NCI-H2196 treated with DMSO at 0.1 percent for 48 hours (cell line): Measurements from ENCODE around the gene ACER3.
"Not testable (repeated sequence)": the region's sequence is repeated elsewhere in the genome, so short reads cannot be mapped to it uniquely, and the experiment has no call there.

Experiments used
- DNase-seq: peaks from one replicate; lab custom pipeline; 2025; ENCODE audit not compliant: unreplicated experiment; lab: John Stamatoyannopoulos, UW

The ACER3 gene

GRCh38 chr11:76836613-76837291 lies 24.0 kb upstream of the ACER3 start:
- DNase-seq: no peak

DNA sequence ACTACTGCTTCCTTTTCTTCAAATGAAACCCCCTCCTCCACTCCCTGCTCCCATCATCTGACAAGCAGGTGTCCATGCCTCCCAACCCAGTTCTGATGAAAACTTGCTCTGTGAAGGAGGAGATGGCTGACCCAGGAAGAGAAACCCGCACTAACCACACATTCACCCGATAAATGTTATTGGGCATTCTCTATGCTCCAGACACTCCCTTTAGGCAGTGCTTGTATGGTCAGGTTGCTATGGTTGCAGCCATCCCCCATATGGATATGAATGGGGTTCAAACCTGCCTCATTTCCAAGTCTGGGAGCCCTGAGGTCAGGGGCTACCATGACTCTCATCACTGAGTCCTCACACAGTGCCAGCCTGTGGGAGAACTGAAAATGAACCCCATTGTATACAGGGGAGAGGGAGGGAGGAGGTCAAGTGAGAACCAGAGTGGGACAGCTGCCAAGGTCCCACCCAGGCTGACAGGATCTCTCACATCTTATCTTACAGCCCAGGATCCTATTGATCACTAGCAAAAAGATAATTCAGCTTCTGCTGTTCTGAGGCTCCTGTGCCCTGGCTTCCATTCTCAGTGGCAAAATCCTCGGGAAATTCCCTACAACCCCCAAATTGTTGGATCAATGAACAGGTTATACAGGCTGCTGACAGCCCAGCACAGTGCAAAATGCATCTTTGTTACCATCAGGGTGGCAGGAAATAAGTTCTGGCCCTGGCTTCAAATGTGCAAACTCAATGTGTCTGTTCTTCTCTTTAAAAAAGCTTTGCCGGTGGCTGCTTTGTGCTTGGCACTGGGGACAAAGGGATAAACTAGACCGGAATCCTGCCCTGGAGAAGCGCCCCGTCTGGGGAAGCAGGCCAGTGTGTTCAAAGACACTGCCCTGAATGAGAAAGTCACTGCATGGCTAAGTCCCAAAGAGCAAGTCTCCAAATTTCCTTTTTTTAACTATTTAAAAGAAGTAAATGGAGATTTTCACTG lies 22.7 kb upstream of the ACER3 start:
- no peak for DNase-seq

GRCh38 chr11:76838678-76839068 lies 22.0 kb upstream of the ACER3 start:
- DNase-seq: no peak

DNA sequence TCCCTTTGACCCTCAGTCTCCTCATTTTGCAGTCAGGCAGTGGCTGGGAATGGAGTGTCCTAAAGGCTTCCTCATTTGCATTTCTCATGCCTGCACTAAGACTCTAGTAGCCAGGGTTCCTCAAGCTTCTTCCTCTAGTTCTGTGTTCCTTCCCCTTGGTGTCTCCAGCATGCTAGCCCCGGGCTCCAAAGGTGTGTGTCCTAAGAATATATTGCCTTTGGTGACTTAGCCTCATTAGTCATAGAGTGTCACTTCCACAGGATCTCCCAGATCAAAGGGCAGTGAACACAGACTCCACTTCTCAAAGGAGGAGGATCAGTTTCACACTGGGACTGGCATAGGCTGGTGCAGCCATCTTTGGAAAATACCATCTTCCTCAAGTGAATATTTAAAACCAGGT lies 21.4 kb upstream of the ACER3 start:
- DNase-seq: no peak

GRCh38 chr11:76841923-76842452 lies 18.7 kb upstream of the ACER3 start:
- DNase-seq: no peak

- no peak for DNase-seq
Observed at GRCh38 chr11:76843907-76844306, 16.8 kb upstream of the ACER3 start.

DNA sequence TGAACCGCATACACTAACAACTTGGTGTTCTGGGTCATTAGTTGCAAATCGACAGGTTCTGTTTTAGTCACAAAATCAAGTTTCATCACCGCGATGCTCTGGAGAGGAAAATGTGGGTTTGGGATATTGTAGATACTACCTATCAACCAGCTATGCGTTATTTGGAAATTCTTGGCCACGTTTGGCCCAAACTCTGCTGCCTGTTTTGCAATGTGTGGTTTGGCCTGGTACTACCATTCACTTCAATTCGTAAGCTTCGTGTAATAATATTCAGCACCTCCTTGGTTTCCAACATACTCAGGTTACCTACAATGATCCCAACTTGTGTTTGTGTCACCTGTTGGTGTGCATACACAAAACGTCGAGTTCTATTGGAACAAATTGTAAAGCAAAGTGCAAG lies 16.2 kb upstream of the ACER3 start:
- DNase-seq: no peak

DNA sequence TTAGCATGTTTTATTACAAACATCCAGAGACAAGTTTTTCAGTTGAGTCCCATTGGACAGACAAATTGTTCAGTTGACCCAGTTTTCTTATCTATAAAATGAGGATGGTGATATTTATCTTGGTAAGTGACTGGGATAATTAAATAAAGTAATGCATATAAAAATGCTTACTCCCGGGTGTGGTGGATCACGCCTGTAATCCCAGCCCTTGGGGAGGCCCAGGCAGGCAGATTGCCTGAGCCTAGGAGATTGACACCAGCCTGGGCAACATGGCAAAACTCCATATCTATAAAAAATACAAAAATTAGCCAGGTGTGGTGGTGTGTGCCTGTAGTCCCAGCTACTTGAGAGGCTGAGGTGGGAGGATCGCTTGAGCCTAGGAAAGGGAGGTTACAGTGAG lies 15.6 kb upstream of the ACER3 start:
- no peak for DNase-seq

- DNase-seq: no peak
Observed at GRCh38 chr11:76846441-76846840, 14.3 kb upstream of the ACER3 start.

DNA sequence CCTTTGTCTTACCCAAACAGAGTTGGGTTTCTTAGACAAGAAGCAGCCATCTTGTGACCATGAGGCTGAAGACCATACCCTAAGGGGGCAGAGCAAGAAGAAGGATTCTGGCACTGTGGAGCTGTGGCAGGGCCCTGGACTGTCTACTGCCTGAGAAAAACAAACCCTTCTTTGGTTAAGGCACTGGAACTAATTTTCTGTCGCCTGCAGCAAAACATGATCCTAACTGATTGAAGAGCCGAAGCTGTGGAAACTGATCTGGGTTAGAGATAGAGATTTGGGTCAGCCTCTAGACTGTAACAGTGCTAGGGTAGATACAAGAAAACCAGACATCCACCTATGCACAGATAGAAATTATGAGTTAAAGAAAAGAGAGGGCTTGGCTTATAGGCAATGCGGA lies 11.3 kb upstream of the ACER3 start:
- DNase-seq: no peak

- DNase-seq: no peak
Observed at GRCh38 chr11:76850130-76850529, 10.6 kb upstream of the ACER3 start.

GRCh38 chr11:76850815-76851214 lies 9.9 kb upstream of the ACER3 start:
- no peak for DNase-seq

- DNase-seq: no peak
Observed at GRCh38 chr11:76854709-76855108, 6.0 kb upstream of the ACER3 start.

- DNase-seq: not testable (repeated sequence)
Observed at GRCh38 chr11:76855670-76856069, 5.0 kb upstream of the ACER3 start.

DNA sequence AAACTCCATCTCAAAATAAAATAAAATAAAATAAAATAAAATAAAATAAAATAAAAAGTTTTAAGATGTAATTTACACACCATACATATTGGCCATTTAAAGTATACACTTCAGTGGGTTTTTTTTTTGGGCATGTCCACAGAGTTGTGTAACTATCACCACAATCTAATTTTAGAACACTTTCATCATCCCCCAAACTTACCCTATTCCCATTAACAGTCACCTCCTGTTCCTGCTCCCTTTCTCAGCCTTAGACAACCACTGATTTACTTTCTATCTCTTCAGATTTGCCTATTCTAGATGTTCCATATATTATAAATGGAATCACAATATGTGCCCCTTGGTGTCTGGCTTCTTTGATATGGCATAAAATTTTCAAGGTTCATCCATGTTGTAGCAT lies 4.6 kb upstream of the ACER3 start:
- DNase-seq: no peak

DNA sequence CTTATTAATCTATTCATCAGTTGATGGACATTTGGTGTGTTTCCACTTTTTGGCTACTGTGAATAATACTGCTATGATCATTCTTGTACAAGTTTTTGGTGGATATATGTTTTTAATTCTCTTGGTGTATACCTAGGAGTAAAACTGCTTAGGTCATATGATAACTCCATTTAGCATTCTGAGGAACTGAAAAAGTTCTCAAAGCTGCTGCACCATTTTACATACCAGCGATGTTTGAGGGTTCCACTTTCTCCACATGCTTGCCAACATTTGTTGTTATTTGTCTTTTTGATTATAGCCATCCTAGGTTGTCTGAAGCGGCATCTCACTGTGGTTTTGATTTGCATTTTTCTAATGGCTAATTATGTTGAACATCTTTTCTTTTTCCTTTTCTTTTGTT lies 4.1 kb upstream of the ACER3 start:
- no peak for DNase-seq

- no peak for DNase-seq
Observed at GRCh38 chr11:76857781-76858410, 2.8 kb upstream of the ACER3 start.

DNA sequence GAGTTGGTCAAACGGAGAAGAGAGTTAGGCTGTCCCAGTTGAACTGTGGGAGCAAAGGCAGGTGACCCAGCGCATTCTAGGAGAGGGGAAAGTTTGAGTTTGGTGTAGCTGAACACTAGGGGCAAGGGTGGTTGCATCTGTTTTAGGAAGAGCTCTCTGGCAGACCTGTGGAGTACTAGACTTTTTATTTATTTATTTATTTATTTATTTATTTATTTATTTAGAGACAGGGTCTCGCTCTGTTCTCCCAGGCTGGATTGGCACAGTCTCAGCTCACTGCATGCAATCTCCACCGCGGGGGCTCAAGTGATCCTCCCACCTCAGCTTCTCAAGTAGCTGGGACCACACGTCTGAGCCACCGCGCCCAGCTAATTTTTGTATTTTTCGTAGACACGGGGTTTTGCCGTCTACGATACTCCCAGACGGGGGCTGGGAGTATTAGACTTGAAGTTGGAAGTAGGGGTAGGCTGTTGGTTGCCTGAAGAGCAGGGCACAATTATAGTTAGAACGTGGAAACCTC lies 950 bp upstream of the ACER3 start:
- no peak for DNase-seq

- DNase-seq: no peak
Observed at GRCh38 chr11:76861490-76861953, 804 bp downstream of the ACER3 start.

GRCh38 chr11:76862794-76863193 lies 2.1 kb downstream of the ACER3 start:
- not testable (repeated sequence) for DNase-seq

DNA sequence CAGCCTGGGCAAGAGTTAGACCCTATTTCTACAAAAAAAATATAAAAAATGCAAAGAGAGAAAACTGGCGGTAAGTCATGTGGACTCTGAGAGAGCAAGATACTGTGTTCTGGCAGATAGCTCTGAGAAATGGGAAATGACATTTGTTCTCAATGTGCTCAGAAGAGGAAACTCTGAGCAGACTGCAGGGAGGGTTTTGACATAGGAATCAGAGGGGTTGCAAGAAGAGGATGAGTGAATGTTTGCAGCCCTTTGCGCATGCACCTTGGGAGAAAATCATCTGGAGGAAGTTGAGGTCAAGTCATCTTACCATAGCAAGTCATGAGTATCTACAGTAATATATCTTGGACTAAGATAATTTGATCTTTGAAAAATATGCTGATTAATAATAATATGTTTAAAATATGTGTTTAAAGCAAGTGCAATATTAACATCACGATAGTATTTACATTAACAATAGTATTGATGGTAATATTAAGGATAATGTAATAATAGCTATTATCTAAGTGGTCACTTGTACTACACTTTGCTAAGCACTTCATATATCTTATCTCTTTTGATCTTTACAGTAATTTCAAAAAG lies 2.6 kb downstream of the ACER3 start:
- no peak for DNase-seq
